Kidney (tissue), 22 donors: Measurements from ENCODE around the gene YARS1. TPM values are rescaled to one million over a fixed set of nuclear protein-coding genes. Genes with fewer than 3 reads are reported as not detected.
A peak's percentile ranks its signal among the peaks of the same experiment; 100 is the strongest.

Experiments used
- DNase-seq, 5 donors: peaks; one replicate each; pipeline ENCODE4 v3.0.0-alpha.2; 2013 to 2020
- FAIRE-seq: peaks from 2 replicates; lab custom pipeline; 2012; peaks lifted over from hg19 to GRCh38; lab: Jason Lieb, UNC
- H3K27ac ChIP-seq, 2 donors: one replicate each; pipeline ENCODE4 v1.7.0; 2013; ENCODE audit warnings: low read depth in 2 of 2, low read length in 2 of 2, inconsistent platforms in 1 of 2
- H3K27me3 ChIP-seq: one replicate; pipeline ENCODE4 v1.7.1; 2013; ENCODE audit warnings: low read length, inconsistent platforms; ENCODE audit not compliant: control insufficient read depth, insufficient read depth
- H3K36me3 ChIP-seq, 3 donors: one replicate each; pipeline versions ENCODE4 v1.7.0 to v1.7.1; 2013; ENCODE audit warnings: low read length in 3 of 3, control low read depth in 1 of 3, inconsistent platforms in 1 of 3; ENCODE audit not compliant: insufficient read depth in 3 of 3, control insufficient read depth in 2 of 3
- H3K4me1 ChIP-seq, 3 donors: one replicate each; pipeline versions ENCODE4 v1.7.0 to v1.7.1; 2013; ENCODE audit warnings: low read length in 3 of 3, inconsistent platforms in 1 of 3, low read depth in 1 of 3; ENCODE audit not compliant: control insufficient read depth in 2 of 3, insufficient read depth in 2 of 3
- H3K4me3 ChIP-seq, 3 donors: one replicate each; pipeline versions ENCODE4 v1.7.0 to v1.8.1; 2013; ENCODE audit warnings: low read length in 3 of 3, control low read depth in 1 of 3, inconsistent platforms in 1 of 3
- H3K9ac ChIP-seq, 3 donors: one replicate each; pipeline versions ENCODE4 v1.7.0 to v1.7.1; 2013; ENCODE audit warnings: low read length in 3 of 3, control low read depth in 1 of 3, inconsistent platforms in 1 of 3
- H3K9me3 ChIP-seq, 3 donors: one replicate each; pipeline versions ENCODE4 v1.7.0 to v1.7.1; 2013; ENCODE audit warnings: low read length in 3 of 3, control low read depth in 1 of 3, inconsistent platforms in 1 of 3; ENCODE audit not compliant: control insufficient read depth in 2 of 3, insufficient read depth in 1 of 3
- intact Hi-C: fragments of 100-400 bp; cut with DNase I; formaldehyde crosslinking; loops from one replicate; pipeline ENCODE4 v1.11.1; 2022
- long read RNA-seq, 10 donors: library from polyadenylated mRNA in 1 of 10; unstranded in 1 of 10; transcript quantifications; one replicate each; pipeline ENCODE4 v2.0.0 and lab custom pipeline, GENCODE V29; 2021 to 2026
- polyA plus RNA-seq: library from polyadenylated mRNA; stranded (reverse); fragments of 350-450 nt; fragmentation: Illumina TruSeq; extraction: RNeasy Lipid Tissue Mini Kit (QIAGEN cat#74804); gene quantifications from one replicate; pipeline ENCODE4 v1.2.3, GENCODE V29; 2014; ENCODE audit warnings: low read depth, low replicate concordance; ENCODE audit not compliant: insufficient read depth
- total RNA-seq: library from RNA; stranded (reverse); fragmentation: NEBNext Ultra II Directional; extraction: Animal tissue kit (Norgen Biotek cat#: 25700); gene quantifications from one replicate; pipeline ENCODE4 v1.2.1, GENCODE V29; 2021
- TF ChIP-seq, protein P1 (sequence below): IDR thresholded peaks from 3 replicates; pipeline ENCODE4 v1.5.1; 2012; ENCODE audit warnings: mild to moderate bottlenecking, moderate library complexity, borderline replicate concordance; ENCODE audit not compliant: insufficient read depth; ENCODE audit errors: extremely low read depth
- donor health status: control.
- donor health status: control.
- donor health status: control.
- donor health status: control.
- donor health status: control.
- donor health status: DM: yes; HTN: yes; CAD: no.
- donor health status: Normal renal cell carcinoma (clear cell type).

Gene YARS1
- total RNA-seq = 86.1 TPM
- 24.8 TPM for polyA plus RNA-seq
- long read RNA-seq, donor 1, transcript YARS-201 (13 exons, 3,238 nt) = major isoform, 8 of 13 reads
- long read RNA-seq, donor 1, partial matches to known transcripts = 0 of 13 reads
- long read RNA-seq, donor 1, other reads (novel, unspliced or antisense) = 0 of 13 reads
- long read RNA-seq, donor 2, partial matches to known transcripts = 0 of 7 reads
- long read RNA-seq, donor 2, other reads (novel, unspliced or antisense) = 0 of 7 reads
- long read RNA-seq, donor 3, transcript YARS-201 (13 exons, 3,238 nt) = major isoform, 6 of 9 reads
- long read RNA-seq, donor 3, partial matches to known transcripts = 0 of 9 reads
- long read RNA-seq, donor 3, other reads (novel, unspliced or antisense) = 0 of 9 reads
- long read RNA-seq, donor 4, transcript YARS-201 (13 exons, 3,238 nt) = major isoform, 10 of 11 reads
- long read RNA-seq, donor 4, partial matches to known transcripts = 0 of 11 reads
- long read RNA-seq, donor 4, other reads (novel, unspliced or antisense) = 0 of 11 reads
- long read RNA-seq, donor 5, partial matches to known transcripts = 0 of 1 reads
- long read RNA-seq, donor 5, other reads (novel, unspliced or antisense) = 0 of 1 reads
- long read RNA-seq, donor 6, partial matches to known transcripts = 0 of 11 reads
- long read RNA-seq, donor 6, other reads (novel, unspliced or antisense) = 0 of 11 reads
- long read RNA-seq, donor 7, transcript YARS-201 (13 exons, 3,238 nt) = major isoform, 33 of 43 reads
- long read RNA-seq, donor 7, partial matches to known transcripts = 6 of 43 reads
- long read RNA-seq, donor 7, other reads (novel, unspliced or antisense) = 4 of 43 reads
- long read RNA-seq, donor 8, partial matches to known transcripts = 0 of 6 reads
- long read RNA-seq, donor 8, other reads (novel, unspliced or antisense) = 0 of 6 reads
- long read RNA-seq, donor 9, partial matches to known transcripts = 0 of 2 reads
- long read RNA-seq, donor 9, other reads (novel, unspliced or antisense) = 0 of 2 reads
- long read RNA-seq, donor 10, transcript YARS-209 (2 exons, 2,178 nt) = major isoform, 5 of 11 reads
- long read RNA-seq, donor 10, transcript YARS-201 (13 exons, 3,238 nt) = major isoform, 5 of 11 reads
- long read RNA-seq, donor 10, partial matches to known transcripts = 0 of 11 reads
- long read RNA-seq, donor 10, other reads (novel, unspliced or antisense) = 0 of 11 reads

DNA sequence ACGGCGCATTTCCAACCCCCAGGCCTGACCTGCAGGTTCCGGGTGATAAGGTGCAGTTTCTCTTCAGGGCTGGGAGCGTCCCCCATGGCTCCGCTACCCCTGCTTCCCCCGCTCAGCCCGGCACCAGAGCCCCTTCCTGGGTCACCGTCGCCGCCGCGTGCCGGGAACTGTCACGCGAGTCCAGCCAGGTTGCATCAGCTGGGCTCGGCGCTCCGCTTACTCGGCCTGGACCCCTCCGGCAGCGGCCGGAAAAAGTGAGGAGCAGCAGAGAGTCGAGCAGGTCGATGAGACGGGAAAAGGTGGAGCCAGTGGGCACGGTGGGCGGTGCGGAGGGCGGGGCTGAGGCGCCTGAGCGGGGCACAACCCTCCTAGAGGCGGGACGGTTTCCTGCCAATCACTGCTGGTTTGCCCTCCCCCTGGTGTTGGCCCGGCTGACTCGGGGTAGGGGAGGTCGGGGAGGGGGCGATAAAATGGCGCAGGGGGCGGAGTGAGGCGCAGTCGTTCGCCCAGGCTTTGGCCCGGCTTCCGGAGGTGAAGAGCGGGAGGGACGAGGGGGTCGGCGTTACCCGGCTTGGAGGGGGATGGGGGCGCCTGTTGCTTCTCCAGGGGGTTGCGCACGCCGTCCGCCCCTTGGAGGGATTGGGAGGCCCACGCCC is at the start of gene YARS1, which contains the start of gene S100PBP:
Gene YARS1, minus strand, starts transcription at position 200 of the 656 bp plus-strand sequence. Its CDS starts 114 bp downstream, at position 86.
Gene S100PBP, plus strand, starts transcription at position 495 of the 656 bp plus-strand sequence. CDS start 8,447 bp downstream, outside the sequence.
- Histone ChIP-seq H3K27me3 (no peaks in the 10 kb centered on the region), H3K4me1 (peaks cover 0 to 12% (median 6%) of the 10 kb centered on the region in 3 donors), H3K9ac (peak within 1 kb of the TSS; percentile 83 to 99 (median 92)), H3K27ac (peak within 1 kb of the TSS; percentile 96 to 97), H3K36me3 (no peaks in the 10 kb centered on the region), H3K4me3 (peak within 1 kb of the TSS; percentile 89 to 99 (median 94)), H3K9me3 (no peaks in the 10 kb centered on the region)
- FAIRE-seq (peak; percentile 45), DNase-seq (peak; percentile 99 to 100 (median 100))
- TF ChIP-seq, protein P1, sequence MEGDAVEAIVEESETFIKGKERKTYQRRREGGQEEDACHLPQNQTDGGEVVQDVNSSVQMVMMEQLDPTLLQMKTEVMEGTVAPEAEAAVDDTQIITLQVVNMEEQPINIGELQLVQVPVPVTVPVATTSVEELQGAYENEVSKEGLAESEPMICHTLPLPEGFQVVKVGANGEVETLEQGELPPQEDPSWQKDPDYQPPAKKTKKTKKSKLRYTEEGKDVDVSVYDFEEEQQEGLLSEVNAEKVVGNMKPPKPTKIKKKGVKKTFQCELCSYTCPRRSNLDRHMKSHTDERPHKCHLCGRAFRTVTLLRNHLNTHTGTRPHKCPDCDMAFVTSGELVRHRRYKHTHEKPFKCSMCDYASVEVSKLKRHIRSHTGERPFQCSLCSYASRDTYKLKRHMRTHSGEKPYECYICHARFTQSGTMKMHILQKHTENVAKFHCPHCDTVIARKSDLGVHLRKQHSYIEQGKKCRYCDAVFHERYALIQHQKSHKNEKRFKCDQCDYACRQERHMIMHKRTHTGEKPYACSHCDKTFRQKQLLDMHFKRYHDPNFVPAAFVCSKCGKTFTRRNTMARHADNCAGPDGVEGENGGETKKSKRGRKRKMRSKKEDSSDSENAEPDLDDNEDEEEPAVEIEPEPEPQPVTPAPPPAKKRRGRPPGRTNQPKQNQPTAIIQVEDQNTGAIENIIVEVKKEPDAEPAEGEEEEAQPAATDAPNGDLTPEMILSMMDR = peak; percentile 18
- intact Hi-C loops = no loop called here

DNA sequence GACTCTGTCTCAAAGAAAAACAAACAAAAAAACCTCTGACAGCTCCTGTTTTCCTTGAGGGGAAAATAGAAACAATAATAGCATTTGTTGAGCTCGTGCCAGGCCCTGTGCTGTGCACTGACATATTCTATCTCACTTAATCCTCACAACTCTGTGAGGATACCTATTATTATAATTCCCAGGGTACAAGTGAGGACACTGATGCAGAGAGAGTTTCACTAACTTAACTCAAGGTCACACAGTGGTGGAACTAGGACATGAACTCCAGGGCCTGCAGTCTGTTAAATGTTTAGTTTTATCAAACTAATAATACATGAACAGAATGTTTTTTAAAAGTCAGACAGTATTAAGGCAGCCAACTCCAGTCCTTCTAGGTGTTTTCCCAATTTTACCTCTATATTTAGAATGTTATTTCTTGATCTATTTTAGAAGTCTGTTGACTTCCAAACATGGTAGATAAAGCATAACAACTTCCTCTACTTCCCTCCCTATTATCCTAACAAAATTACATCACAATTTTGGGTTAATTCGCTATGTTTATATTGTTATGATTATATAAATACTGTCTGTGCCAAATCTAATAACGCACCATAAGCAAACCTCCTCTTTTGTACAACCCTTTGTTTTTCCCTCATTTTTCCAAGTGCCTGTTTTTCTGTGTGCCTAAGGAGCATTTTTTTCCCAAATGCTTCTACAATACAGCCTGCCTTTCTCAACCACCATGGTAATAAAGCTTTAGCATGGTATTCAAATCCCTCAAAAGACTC is 48.7 kb upstream of the YARS1 start:
- H3K27me3 ChIP-seq = no peaks in the 10 kb centered on the region
- DNase-seq (no peak), FAIRE-seq (no peak)
- H3K4me3 ChIP-seq = no peak overlapping the region
- no peaks in the 10 kb centered on the region for H3K36me3 ChIP-seq
- no peak overlapping the region for H3K27ac ChIP-seq
- no peaks in the 10 kb centered on the region for H3K9me3 ChIP-seq
- H3K9ac ChIP-seq = no peak overlapping the region
- H3K4me1 ChIP-seq = peaks cover 0 to 6% (median 3%) of the 10 kb centered on the region in 3 donors
- intact Hi-C loops = no loop called here
- TF ChIP-seq, protein P1 = no peak
